Hepatocyte (in vitro differentiated cells): Measurements from ENCODE around the gene SHISAL1.

Experiments used
- EZH2 ChIP-seq: fragments of 200-600 bp; sonication (generic); IDR thresholded peaks from 2 replicates; pipeline ENCODE4 v1.6.1; 2016; ENCODE audit warnings: antibody characterized with exemption, mild to moderate bottlenecking, borderline replicate concordance
- TF ChIP-seq, protein P1 (sequence below): fragments of 200-600 bp; sonication (generic); IDR thresholded peaks from 2 replicates; pipeline ENCODE4 v1.5.1; 2016; ENCODE audit warnings: antibody characterized with exemption, mild to moderate bottlenecking; ENCODE audit not compliant: poor library complexity

DNA sequence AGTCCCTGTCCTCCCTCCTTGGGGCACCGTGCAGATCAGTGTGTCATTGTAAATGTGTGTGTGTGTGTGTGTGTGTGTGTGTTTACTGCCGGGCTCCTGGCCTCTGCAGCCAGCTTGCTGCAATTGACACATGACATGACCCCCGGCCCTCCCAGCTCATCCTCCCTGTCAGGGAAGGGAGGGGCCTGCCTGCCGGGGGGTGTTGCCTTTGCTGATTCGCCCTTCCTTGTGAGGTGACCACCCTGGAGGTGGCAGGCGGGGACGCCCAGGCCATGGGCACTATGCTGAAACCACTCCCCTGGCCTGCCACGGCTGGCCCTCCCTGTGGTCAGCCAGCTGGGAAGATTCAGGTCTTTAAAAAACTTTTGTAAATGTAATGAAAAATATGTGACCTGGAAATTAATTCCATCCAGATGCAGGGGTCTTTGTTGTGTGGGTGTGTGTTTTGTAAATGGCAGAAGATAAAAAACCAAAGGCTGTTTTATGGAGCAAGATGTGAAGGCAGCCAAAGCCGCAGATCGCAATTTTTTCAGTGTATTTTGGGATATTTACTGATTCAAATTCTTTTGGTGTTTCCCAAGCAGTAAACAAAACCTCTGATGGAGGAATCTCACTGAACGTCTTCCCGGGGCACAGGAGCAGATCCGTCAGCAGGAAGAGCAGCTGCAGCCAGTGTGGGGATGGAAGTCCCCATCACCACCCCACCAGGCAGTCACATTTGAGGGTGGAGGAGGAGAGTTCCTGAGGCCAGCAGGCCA, 23.2 kb downstream of the SHISAL1 start:
- TF ChIP-seq EZH2 = no peak
- TF ChIP-seq, protein P1, sequence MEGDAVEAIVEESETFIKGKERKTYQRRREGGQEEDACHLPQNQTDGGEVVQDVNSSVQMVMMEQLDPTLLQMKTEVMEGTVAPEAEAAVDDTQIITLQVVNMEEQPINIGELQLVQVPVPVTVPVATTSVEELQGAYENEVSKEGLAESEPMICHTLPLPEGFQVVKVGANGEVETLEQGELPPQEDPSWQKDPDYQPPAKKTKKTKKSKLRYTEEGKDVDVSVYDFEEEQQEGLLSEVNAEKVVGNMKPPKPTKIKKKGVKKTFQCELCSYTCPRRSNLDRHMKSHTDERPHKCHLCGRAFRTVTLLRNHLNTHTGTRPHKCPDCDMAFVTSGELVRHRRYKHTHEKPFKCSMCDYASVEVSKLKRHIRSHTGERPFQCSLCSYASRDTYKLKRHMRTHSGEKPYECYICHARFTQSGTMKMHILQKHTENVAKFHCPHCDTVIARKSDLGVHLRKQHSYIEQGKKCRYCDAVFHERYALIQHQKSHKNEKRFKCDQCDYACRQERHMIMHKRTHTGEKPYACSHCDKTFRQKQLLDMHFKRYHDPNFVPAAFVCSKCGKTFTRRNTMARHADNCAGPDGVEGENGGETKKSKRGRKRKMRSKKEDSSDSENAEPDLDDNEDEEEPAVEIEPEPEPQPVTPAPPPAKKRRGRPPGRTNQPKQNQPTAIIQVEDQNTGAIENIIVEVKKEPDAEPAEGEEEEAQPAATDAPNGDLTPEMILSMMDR = no peak
